HEK293T (cell line): ENCODE measurements around the gene SLC27A6.
"Not testable (repeated sequence)": the region's sequence is repeated elsewhere in the genome, so short reads cannot be mapped to it uniquely, and the experiment has no call there.

Experiments
- CTCF ChIA-PET: fragments of 350-600 bp; formaldehyde crosslinking; extraction: SDS; loops from one replicate; lab custom pipeline; 2021; ENCODE audit warnings: antibody characterized with exemption, inconsistent platforms; lab: Yijun Ruan, JAX
- POLR2A ChIA-PET: fragments of 350-600 bp; formaldehyde crosslinking; extraction: SDS; loops from one replicate; lab custom pipeline; 2020; ENCODE audit warnings: antibody characterized with exemption, inconsistent platforms; lab: Yijun Ruan, JAX
- DNase-seq: peaks from one replicate; pipeline ENCODE4 v3.0.0; 2012; ENCODE audit warnings: mixed read lengths; ENCODE audit errors: extremely low spot score
- ARNT ChIP-seq: fragments of 450-650 bp; IDR thresholded peaks from 2 replicates; pipeline ENCODE4 v1.6.1; 2017; ENCODE audit warnings: mild to moderate bottlenecking
- BHLHE40 ChIP-seq: fragments of 450-650 bp; IDR thresholded peaks from 2 replicates; pipeline ENCODE4 v1.6.1; 2016; ENCODE audit warnings: mild to moderate bottlenecking, moderate library complexity, borderline replicate concordance
- CTBP1 ChIP-seq: fragments of 450-650 bp; IDR thresholded peaks from 2 replicates; pipeline ENCODE4 v1.6.1; 2016; ENCODE audit warnings: borderline replicate concordance
- ELF4 ChIP-seq: fragments of 450-650 bp; IDR thresholded peaks from 2 replicates; pipeline ENCODE4 v1.6.1; 2017; ENCODE audit warnings: antibody characterized with exemption
- FOXA1 ChIP-seq: fragments of 450-650 bp; IDR thresholded peaks from 2 replicates; pipeline ENCODE4 v1.6.1; 2016; ENCODE audit warnings: mild to moderate bottlenecking
- FOXK2 ChIP-seq: fragments of 450-650 bp; IDR thresholded peaks from 2 replicates; pipeline ENCODE4 v1.6.1; 2016; ENCODE audit warnings: mild to moderate bottlenecking
- FOXM1 ChIP-seq: fragments of 450-650 bp; IDR thresholded peaks from 2 replicates; pipeline ENCODE4 v1.6.1; 2017; ENCODE audit warnings: mild to moderate bottlenecking, borderline replicate concordance
- HDGF ChIP-seq: fragments of 450-650 bp; IDR thresholded peaks from 2 replicates; pipeline ENCODE4 v1.6.1; 2017; ENCODE audit warnings: antibody characterized with exemption, borderline replicate concordance
- L3MBTL2 ChIP-seq: fragments of 450-650 bp; conservative IDR thresholded peaks from 2 replicates; pipeline ENCODE4 v1.6.1; 2016; ENCODE audit warnings: mild to moderate bottlenecking
- LEF1 ChIP-seq: fragments of 450-650 bp; IDR thresholded peaks from 2 replicates; pipeline ENCODE4 v1.6.1; 2017; ENCODE audit warnings: mild to moderate bottlenecking, borderline replicate concordance
- NFRKB ChIP-seq: fragments of 450-650 bp; IDR thresholded peaks from 2 replicates; pipeline ENCODE4 v1.6.1; 2016; ENCODE audit warnings: mild to moderate bottlenecking, moderate library complexity
- SP1 ChIP-seq: fragments of 450-650 bp; IDR thresholded peaks from 2 replicates; pipeline ENCODE4 v1.6.1; 2017
- SUZ12 ChIP-seq: fragments of 450-650 bp; IDR thresholded peaks from 2 replicates; pipeline ENCODE4 v1.6.1; 2016; ENCODE audit warnings: mild to moderate bottlenecking
- TARDBP ChIP-seq: fragments of 450-650 bp; IDR thresholded peaks from 2 replicates; pipeline ENCODE4 v1.6.1; 2016
- ZNF384 ChIP-seq: fragments of 450-650 bp; IDR thresholded peaks from 2 replicates; pipeline ENCODE4 v1.6.1; 2016
- TF ChIP-seq, protein P1 (sequence below): fragments of 450-650 bp; IDR thresholded peaks from 2 replicates; pipeline ENCODE4 v1.6.1; 2016

The SLC27A6 gene

DNA sequence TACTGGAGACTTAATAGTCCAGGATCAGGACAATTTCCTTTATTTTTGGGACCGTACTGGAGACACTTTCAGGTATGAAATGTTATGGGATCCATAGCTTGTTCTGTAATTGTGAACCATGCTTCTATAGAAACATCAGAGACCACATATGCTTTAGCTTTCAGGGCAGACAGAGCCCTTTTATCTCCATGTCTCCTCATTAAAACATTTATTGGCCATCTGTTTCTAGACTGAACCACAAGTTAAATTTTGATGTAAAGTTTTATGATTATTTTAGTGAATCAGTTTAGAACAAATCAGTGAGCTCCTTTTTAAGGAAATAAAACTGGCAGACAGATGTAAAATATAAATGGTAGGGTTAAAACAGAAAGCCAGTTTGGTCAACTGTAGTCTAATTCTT lies 62.0 kb downstream of the SLC27A6 start:
- ChIA-PET POLR2A (no interaction called here), CTCF (no interaction called here)
- no peak for TF ChIP-seq ARNT
- TF ChIP-seq FOXA1 = no peak
- no peak for TF ChIP-seq FOXM1
- no peak for TF ChIP-seq ELF4
- TF ChIP-seq NFRKB = no peak
- TF ChIP-seq, protein P1, sequence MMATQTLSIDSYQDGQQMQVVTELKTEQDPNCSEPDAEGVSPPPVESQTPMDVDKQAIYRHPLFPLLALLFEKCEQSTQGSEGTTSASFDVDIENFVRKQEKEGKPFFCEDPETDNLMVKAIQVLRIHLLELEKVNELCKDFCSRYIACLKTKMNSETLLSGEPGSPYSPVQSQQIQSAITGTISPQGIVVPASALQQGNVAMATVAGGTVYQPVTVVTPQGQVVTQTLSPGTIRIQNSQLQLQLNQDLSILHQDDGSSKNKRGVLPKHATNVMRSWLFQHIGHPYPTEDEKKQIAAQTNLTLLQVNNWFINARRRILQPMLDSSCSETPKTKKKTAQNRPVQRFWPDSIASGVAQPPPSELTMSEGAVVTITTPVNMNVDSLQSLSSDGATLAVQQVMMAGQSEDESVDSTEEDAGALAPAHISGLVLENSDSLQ = no peak
- no peak for TF ChIP-seq LEF1
- no peak for TF ChIP-seq TARDBP
- no peak for TF ChIP-seq BHLHE40
- TF ChIP-seq SP1 = no peak
- TF ChIP-seq L3MBTL2 = no peak
- no peak for TF ChIP-seq SUZ12
- no peak for TF ChIP-seq HDGF
- TF ChIP-seq FOXK2 = no peak
- no peak for TF ChIP-seq CTBP1
- no peak for TF ChIP-seq ZNF384
- no peak for DNase-seq

DNA sequence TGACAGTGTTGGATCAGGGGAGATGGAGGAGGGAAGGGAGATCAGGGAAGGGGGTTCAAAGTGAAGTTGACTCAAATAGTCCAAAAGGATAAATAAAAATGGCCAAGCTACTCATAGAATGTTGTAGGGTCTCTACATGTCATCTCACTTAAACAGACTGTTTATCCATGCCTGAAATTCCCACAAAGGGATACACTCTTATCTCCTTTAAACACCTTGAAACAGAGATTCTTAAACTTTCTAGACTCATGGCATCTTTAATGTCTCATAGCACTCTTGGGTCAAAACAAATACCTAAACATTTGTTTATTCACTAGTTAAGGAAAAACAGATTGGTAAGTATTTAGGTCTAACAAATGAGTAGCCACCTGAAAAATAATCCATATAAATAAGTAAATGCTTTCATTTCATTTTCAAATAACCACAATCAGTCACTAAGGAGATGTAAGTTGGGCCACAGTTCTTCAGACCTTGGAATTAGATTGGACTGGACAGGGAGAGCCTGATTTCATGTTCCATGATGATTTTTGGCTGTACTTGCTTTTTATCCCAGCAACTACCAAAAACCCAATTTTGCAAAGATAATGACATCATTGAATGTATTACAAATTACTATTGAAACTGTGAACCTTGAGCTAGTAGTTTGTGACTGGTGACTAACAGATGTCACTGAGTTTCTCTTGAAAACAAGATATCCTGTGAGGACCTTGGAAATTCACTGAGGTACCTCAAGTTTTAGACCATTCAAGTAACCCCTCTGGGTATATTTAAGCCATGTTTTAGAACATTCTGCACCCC lies 66.8 kb downstream of the SLC27A6 start:
- TF ChIP-seq FOXA1 (no peak), CTBP1 (no peak), ELF4 (no peak)
- no peak for DNase-seq
- POLR2A ChIA-PET = no interaction called here
- CTCF ChIA-PET = interaction anchor here (0.7 kb wide), 1 partner anchor 1666 kb away, joined by 3 read pairs; no protein-coding TSS in a partner anchor

DNA sequence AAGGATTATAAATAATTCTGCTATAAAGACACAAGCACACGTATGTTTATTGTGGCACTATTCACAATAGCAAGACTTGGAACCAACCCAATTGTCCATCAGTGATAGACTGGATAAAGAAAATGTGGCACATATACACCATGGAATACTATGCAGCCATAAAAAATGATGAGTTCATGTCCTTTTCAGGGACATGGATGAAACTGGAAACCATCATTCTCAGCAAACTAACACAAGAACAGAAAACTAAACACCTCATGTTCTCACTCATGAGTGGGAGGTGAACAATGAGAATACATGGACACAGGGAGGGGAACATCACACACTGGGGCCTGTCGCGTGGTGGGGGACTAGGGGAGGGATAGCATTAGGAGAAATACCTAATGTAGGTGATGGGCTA lies 71.0 kb downstream of the SLC27A6 start:
- DNase-seq, CTCF ChIA-PET: not testable (repeated sequence)

DNA sequence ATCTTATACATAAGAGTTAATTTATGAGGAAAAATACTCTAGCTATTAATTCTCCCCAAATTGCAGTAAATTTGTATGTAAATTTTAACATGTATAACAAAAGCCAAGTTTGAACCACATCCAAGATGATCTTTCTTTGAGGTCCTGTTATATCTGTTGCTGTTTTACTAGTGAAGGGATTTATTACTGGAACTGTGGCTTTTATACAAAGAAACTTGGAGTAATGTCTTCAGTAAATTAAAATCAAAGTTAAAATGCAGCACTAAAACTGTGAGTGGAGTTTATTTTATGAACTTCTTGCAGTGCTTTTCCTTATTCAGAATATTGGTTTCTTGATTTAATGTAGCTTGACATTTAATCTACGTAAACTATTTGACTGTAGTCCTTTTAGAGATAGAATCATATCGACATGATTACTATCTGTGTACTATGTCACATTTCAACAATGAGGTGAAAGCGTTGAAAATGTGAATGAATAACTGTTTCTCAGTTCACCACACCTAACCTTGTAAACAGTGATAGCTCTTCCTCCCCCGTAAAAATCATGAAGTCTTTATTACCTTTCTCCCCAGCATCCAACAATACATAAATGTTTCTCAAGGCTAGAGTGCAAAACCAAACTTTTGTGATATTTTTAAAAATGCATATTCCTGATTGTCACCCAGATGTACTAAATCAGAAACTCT lies 76.1 kb downstream of the SLC27A6 start:
- no peak for TF ChIP-seq FOXK2
- TF ChIP-seq ZNF384 = no peak
- no peak for TF ChIP-seq ELF4
- TF ChIP-seq HDGF = no peak
- TF ChIP-seq ARNT = no peak
- no peak for TF ChIP-seq LEF1
- no peak for TF ChIP-seq L3MBTL2
- no peak for TF ChIP-seq SUZ12
- no peak for TF ChIP-seq FOXA1
- no peak for TF ChIP-seq BHLHE40
- TF ChIP-seq, protein P1 = no peak
- TF ChIP-seq NFRKB = no peak
- TF ChIP-seq FOXM1 = no peak
- TF ChIP-seq SP1 = no peak
- no peak for TF ChIP-seq TARDBP
- no peak for TF ChIP-seq CTBP1
- ChIA-PET POLR2A (no interaction called here), CTCF (no interaction called here)
- no peak for DNase-seq

More for the DNA sequence above, 71.0 kb downstream of the SLC27A6 start:
- POLR2A ChIA-PET = not testable (repeated sequence)

DNA sequence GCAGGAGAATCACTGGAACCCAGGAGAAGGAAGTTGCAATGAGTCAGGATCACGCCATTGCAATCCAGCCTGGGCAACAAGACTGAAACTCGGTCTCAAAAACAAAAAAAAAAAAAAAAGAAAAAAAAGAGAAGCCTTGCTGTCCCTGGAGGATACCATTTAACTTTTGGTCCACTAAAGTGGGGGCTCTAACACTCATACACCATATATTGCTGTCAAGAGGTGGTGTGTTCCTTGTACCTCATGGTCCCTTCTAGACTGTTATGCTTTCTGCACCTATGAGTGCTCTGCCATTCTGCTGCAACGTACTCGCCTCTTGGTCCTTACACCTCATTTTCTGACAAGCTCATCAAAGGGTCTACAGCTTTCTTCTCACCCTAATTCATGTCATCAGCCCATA lies 77.0 kb downstream of the SLC27A6 start:
- CTCF ChIA-PET = no interaction called here
- no peak for DNase-seq
- no peak for TF ChIP-seq ZNF384
- TF ChIP-seq SP1 = no peak
- no peak for TF ChIP-seq ARNT
- TF ChIP-seq HDGF = no peak
- TF ChIP-seq FOXK2 = no peak
- no peak for TF ChIP-seq BHLHE40
- no peak for TF ChIP-seq CTBP1
- TF ChIP-seq, protein P1 = no peak
- no peak for TF ChIP-seq SUZ12
- no peak for TF ChIP-seq L3MBTL2
- no peak for TF ChIP-seq ELF4
- no peak for TF ChIP-seq FOXM1
- POLR2A ChIA-PET = no interaction called here

DNA sequence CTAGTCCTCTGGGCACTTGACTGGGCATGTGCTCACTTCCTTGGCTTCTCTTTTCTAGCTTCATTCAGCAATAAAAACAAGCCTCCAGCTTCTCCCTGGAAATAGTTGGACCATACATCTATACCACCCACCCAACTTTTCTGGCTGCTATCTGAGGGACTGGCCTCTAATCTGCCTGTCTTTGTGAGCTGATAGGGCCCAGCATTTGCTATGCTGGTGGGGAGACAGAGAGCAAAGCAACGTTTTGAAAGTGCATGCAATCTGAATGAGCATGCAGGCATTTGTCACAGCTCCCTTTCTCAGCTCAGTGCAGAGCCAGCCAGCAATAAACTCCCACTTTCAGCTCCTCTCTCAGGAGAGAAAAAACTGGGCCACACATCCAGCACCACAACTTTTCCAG lies 78.6 kb downstream of the SLC27A6 start:
- ChIA-PET CTCF (interaction anchor here (1.2 kb wide), 1 partner anchor 82 kb away, joined by 3 read pairs; no protein-coding TSS in a partner anchor), POLR2A (no interaction called here)
- TF ChIP-seq BHLHE40 (no peak), ARNT (no peak), HDGF (no peak), LEF1 (no peak), ZNF384 (no peak), SP1 (no peak), NFRKB (no peak), FOXK2 (no peak), TARDBP (no peak), FOXA1 (no peak), SUZ12 (no peak), FOXM1 (no peak), L3MBTL2 (no peak)
- DNase-seq = no peak
